NT2/D1 (cell line): ENCODE results near the gene UGT1A3.
"Not testable (repeated sequence)": the region's sequence is repeated elsewhere in the genome, so short reads cannot be mapped to it uniquely, and the experiment has no call there.

ENCODE experiments used
- YY1 ChIP-seq: IDR thresholded peaks from 2 replicates; pipeline ENCODE4 v1.6.1; 2011; ENCODE audit not compliant: insufficient read length, insufficient read depth
- ZNF274 ChIP-seq: IDR thresholded peaks from 2 replicates; pipeline ENCODE4 v1.6.1; 2011; ENCODE audit warnings: mild to moderate bottlenecking, low read depth, low read length

DNA sequence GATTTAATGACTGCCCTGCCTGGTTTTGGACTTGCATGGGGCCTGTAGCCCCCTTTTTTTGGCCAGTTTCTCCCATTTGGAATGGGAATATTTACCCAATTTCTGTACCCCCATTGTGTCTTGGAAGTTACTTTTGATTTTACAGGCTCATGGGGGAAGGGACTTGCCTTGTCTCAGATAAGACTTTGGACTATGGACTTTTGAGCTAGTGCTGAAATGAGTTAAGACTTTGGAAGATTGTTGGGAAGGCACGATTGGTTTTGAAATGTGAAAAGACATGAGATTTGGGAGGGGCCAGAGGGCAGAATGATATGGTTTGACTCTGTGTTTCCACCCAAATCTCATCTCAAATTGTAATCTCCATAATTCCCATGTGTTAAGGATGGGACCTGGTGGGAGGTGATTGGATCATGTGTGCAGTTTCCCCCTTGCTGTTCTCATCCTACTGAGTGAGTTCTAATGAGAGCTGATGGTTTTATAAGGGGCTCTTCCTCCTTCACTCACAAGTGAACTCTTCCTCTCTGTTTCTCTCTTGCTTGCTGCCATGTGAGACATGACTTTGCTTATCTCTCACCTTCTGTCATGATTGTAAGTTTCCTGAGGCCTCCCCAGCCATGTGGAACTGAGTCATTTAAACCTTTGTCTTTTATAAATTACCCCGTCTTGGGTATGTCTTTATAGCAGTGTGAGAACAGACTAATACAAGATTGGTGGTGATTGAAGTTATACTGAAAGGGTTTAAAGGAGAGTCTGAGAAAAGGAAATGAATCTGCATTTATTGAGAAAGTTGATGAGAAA lies 22.6 kb downstream of the UGT1A3 start:
- not testable (repeated sequence) for TF ChIP-seq YY1, ZNF274
